HEK293 (cell line): ENCODE results near the gene HECTD4.
A peak's percentile ranks its signal among the peaks of the same experiment; 100 is the strongest.

Experiments
- CTCF ChIA-PET: fragments of 350-600 bp; formaldehyde crosslinking; extraction: SDS; loops from one replicate; lab custom pipeline; 2021; ENCODE audit warnings: antibody characterized with exemption; lab: Yijun Ruan, JAX
- POLR2A ChIA-PET: fragments of 300-600 bp; formaldehyde crosslinking; extraction: SDS; loops from one replicate; lab custom pipeline; 2020; ENCODE audit warnings: antibody characterized with exemption, inconsistent platforms; lab: Yijun Ruan, JAX
- H3K27ac ChIP-seq: fragments of 200-500 bp; sonication (Bioruptor generic); 2 replicates; pipeline ENCODE4 v1.5.1; 2014; ENCODE audit warnings: low read depth, low read length, control low read depth, inconsistent platforms; ENCODE audit errors: extremely low read depth
- H3K36me3 ChIP-seq, 2 experiments: fragments of 200-500 bp in 1 of 2; sonication (Bioruptor generic) in 1 of 2; 1 replicate in 1 of 2; 2 replicates in 1 of 2; pipeline ENCODE4 v1.5.1; 2014 to 2017; ENCODE audit warnings: inconsistent platforms in 2 of 2, low read length in 2 of 2; ENCODE audit not compliant: control insufficient read depth in 2 of 2, insufficient read depth in 1 of 2
- H3K4me1 ChIP-seq: fragments of 200-500 bp; sonication (Bioruptor generic); 2 replicates; pipeline ENCODE4 v1.5.1; 2014; ENCODE audit warnings: mild to moderate bottlenecking, low read length, inconsistent platforms; ENCODE audit not compliant: control insufficient read depth, insufficient read depth
- H3K4me3 ChIP-seq: 2 replicates; pipeline ENCODE4 v1.5.1; 2011; ENCODE audit warnings: low read depth, mild to moderate bottlenecking, control low read depth, low read length, moderate library complexity
- H3K9me3 ChIP-seq: fragments of 200-500 bp; sonication (Bioruptor generic); 2 replicates; pipeline ENCODE4 v1.5.1; 2014; ENCODE audit warnings: low read depth, low read length, inconsistent platforms; ENCODE audit not compliant: control insufficient read depth, insufficient read depth
- HOXC10 ChIP-seq: sonication (generic); formaldehyde crosslinking; IDR thresholded peaks from 2 replicates; pipeline ENCODE4 v1.8.1; 2023; ENCODE audit warnings: mild to moderate bottlenecking, missing genetic modification reagents
- IKZF3 ChIP-seq: fragments of 450-650 bp; IDR thresholded peaks from 2 replicates; pipeline ENCODE4 v1.5.0; 2018; ENCODE audit warnings: missing biosample characterization, mild to moderate bottlenecking, missing genetic modification characterization, moderate library complexity
- MZF1 ChIP-seq: fragments of 450-650 bp; formaldehyde crosslinking; IDR thresholded peaks from 2 replicates; pipeline ENCODE4 v1.5.1; 2017; ENCODE audit warnings: missing biosample characterization, missing genetic modification characterization, borderline replicate concordance
- PRDM1 ChIP-seq: fragments of 450-650 bp; formaldehyde crosslinking; IDR thresholded peaks from 2 replicates; pipeline ENCODE4; 2016; ENCODE audit warnings: missing biosample characterization, missing genetic modification characterization
- PRDM10 ChIP-seq: fragments of 450-650 bp; formaldehyde crosslinking; IDR thresholded peaks from 2 replicates; pipeline ENCODE4 v1.5.1; 2016; ENCODE audit warnings: missing biosample characterization, missing genetic modification characterization
- ZBTB17 ChIP-seq: fragments of 450-650 bp; formaldehyde crosslinking; IDR thresholded peaks from 2 replicates; pipeline ENCODE4 v1.5.1; 2016; ENCODE audit warnings: missing biosample characterization, missing genetic modification characterization
- ZBTB20 ChIP-seq: fragments of 450-650 bp; formaldehyde crosslinking; IDR thresholded peaks from 2 replicates; pipeline ENCODE4 v1.5.1; 2016; ENCODE audit warnings: missing biosample characterization, missing genetic modification characterization
- ZBTB48 ChIP-seq: fragments of 450-650 bp; formaldehyde crosslinking; IDR thresholded peaks from 2 replicates; pipeline ENCODE4 v1.5.1; 2016; ENCODE audit warnings: missing biosample characterization, missing genetic modification characterization
- ZFP37 ChIP-seq: fragments of 450-650 bp; formaldehyde crosslinking; IDR thresholded peaks from 2 replicates; pipeline ENCODE4 v1.5.1; 2016; ENCODE audit warnings: missing biosample characterization, missing genetic modification characterization
- ZIC2 ChIP-seq: fragments of 450-650 bp; formaldehyde crosslinking; IDR thresholded peaks from 2 replicates; pipeline ENCODE4 v1.5.1; 2016; ENCODE audit warnings: missing biosample characterization, missing genetic modification characterization
- ZNF274 ChIP-seq, 2 experiments: fragments of 200-500 bp in 1 of 2; fragments of 450-650 bp in 1 of 2; sonication (Bioruptor generic) in 1 of 2; formaldehyde crosslinking in 1 of 2; IDR thresholded peaks; 2 replicates each; pipeline versions ENCODE4 v1.5.1 to v1.6.1; 2014 to 2016; ENCODE audit warnings: borderline replicate concordance in 1 of 2, inconsistent platforms in 1 of 2, low read length in 1 of 2, missing biosample characterization in 1 of 2, missing genetic modification characterization in 1 of 2
- ZNF335 ChIP-seq: fragments of 450-650 bp; formaldehyde crosslinking; conservative IDR thresholded peaks from 2 replicates; pipeline ENCODE4 v1.5.1; 2016; ENCODE audit warnings: missing biosample characterization, missing genetic modification characterization
- ZNF354C ChIP-seq: fragments of 450-650 bp; formaldehyde crosslinking; IDR thresholded peaks from 2 replicates; pipeline ENCODE4 v1.5.1; 2016; ENCODE audit warnings: missing biosample characterization, missing genetic modification characterization, low read depth, borderline replicate concordance
- ZNF366 ChIP-seq: fragments of 450-650 bp; formaldehyde crosslinking; conservative IDR thresholded peaks from 2 replicates; pipeline ENCODE4 v1.5.1; 2016; ENCODE audit warnings: missing biosample characterization, missing genetic modification characterization
- ZNF398 ChIP-seq: fragments of 450-650 bp; formaldehyde crosslinking; IDR thresholded peaks from 2 replicates; pipeline ENCODE4 v1.5.1; 2017; ENCODE audit warnings: missing biosample characterization, missing genetic modification characterization
- ZNF426 ChIP-seq: fragments of 450-650 bp; formaldehyde crosslinking; IDR thresholded peaks from 2 replicates; pipeline ENCODE4 v1.5.1; 2017; ENCODE audit warnings: missing biosample characterization, missing genetic modification characterization, mild to moderate bottlenecking, inconsistent platforms, moderate library complexity
- ZNF501 ChIP-seq: fragments of 450-650 bp; formaldehyde crosslinking; IDR thresholded peaks from 2 replicates; pipeline ENCODE4 v1.5.1; 2016; ENCODE audit warnings: missing biosample characterization, missing genetic modification characterization
- ZNF561 ChIP-seq: fragments of 450-650 bp; IDR thresholded peaks from 2 replicates; pipeline ENCODE4 v1.5.1; 2018; ENCODE audit warnings: missing biosample characterization, missing genetic modification characterization, borderline replicate concordance
- ZNF600 ChIP-seq: fragments of 450-650 bp; formaldehyde crosslinking; IDR thresholded peaks from 2 replicates; pipeline ENCODE4 v1.5.1; 2016; ENCODE audit warnings: missing biosample characterization, missing genetic modification characterization
- ZNF629 ChIP-seq: fragments of 450-650 bp; formaldehyde crosslinking; IDR thresholded peaks from 2 replicates; pipeline ENCODE4 v1.5.1; 2017; ENCODE audit warnings: missing biosample characterization, missing genetic modification characterization
- ZNF707 ChIP-seq: fragments of 450-650 bp; formaldehyde crosslinking; IDR thresholded peaks from 2 replicates; pipeline ENCODE4 v1.5.1; 2016; ENCODE audit warnings: missing biosample characterization, missing genetic modification characterization
- ZXDB ChIP-seq: fragments of 450-650 bp; formaldehyde crosslinking; IDR thresholded peaks from 2 replicates; pipeline ENCODE4 v1.5.1; 2016; ENCODE audit warnings: missing biosample characterization, missing genetic modification characterization
- TF ChIP-seq, protein P1 (sequence below): fragments of 450-650 bp; formaldehyde crosslinking; IDR thresholded peaks from 2 replicates; pipeline ENCODE4 v1.5.1; 2016; ENCODE audit warnings: missing biosample characterization, missing genetic modification characterization
- TF ChIP-seq, protein P2 (sequence below): fragments of 450-650 bp; formaldehyde crosslinking; IDR thresholded peaks from 2 replicates; pipeline ENCODE4 v1.5.1; 2016; ENCODE audit warnings: missing biosample characterization, missing genetic modification characterization

HECTD4 gene

GRCh38 chr12:112117685-112118084 lies 264.5 kb downstream of the HECTD4 start:
- Histone ChIP-seq H3K27ac (no peak overlapping the region), H3K4me1 (peaks cover 17% of the 10 kb centered on the region), H3K4me3 (no peak overlapping the region), H3K36me3 (no peaks in the 10 kb centered on the region), H3K9me3 (no peaks in the 10 kb centered on the region)
- POLR2A ChIA-PET, result interaction anchor here (4.1 kb wide), 1 partner anchor 8 kb away, joined by 66 read pairs; the partner anchor contains the start of gene TRAFD1
- CTCF ChIA-PET, result interaction anchor here (0.6 to 0.7 kb wide), 2 partner anchors 30 to 52 kb away, joined by 3 to 4 read pairs; no protein-coding TSS in a partner anchor
- TF ChIP-seq, protein P1, sequence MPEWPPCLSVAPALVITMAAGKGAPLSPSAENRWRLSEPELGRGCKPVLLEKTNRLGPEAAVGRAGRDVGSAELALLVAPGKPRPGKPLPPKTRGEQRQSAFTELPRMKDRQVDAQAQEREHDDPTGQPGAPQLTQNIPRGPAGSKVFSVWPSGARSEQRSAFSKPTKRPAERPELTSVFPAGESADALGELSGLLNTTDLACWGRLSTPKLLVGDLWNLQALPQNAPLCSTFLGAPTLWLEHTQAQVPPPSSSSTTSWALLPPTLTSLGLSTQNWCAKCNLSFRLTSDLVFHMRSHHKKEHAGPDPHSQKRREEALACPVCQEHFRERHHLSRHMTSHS, result no peak
- TF ChIP-seq ZNF354C (tag by site-specific recombination), result no peak

DNA sequence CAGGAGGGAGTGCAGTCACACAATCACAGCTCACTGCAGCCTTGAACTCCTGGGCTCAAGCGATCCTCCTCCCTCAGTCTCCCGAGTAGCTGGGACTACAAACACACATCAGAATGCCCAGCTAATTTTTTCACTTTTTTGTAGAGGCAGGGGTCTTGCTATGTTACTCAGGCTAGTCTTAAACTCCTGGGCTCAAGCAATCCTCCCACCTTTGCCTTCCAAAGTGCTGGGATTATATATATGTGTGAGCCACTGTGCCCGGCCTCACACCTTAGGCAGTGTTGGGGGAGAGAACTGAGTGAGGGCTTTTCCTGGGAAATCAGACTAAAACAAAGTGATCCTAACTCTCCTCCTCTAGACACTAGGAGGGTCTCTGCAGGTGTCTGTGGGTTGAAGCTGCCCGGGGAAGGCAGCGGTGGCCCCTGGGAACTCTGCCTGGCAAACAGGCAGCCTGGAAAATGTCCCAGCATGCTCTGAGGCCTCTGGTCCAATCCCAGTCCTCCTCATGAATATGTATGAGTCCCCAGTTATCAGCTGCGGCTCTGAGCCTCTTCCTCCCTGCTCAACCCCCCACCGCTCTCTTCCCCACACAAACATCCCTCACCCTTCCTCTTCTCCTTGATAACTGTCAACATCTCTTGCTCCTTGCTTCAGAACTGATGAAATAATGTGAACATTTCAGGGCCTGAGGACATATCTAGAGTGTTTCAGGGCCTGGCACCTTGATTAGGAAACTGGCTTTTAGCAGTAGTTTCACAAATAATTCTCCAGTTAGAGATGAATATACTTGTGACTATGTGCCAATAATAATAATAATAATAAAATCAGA lies 265.8 kb downstream of the HECTD4 start:
- CTCF ChIA-PET, result interaction anchor here (0.6 to 0.7 kb wide), 2 partner anchors 46 to 271 kb away, joined by 3 read pairs; no protein-coding TSS in a partner anchor
- POLR2A ChIA-PET, result interaction anchor here (0.6 to 4.1 kb wide), 4 partner anchors 9 to 19 kb away, joined by 3 to 66 read pairs (median 7); partner anchors contain the start of gene TRAFD1
- peaks cover 10% of the 10 kb centered on the region for H3K4me1 ChIP-seq
- peak overlapping the region; percentile 68 for H3K27ac ChIP-seq
- H3K4me3 ChIP-seq, result no peak overlapping the region
- no peaks in the 10 kb centered on the region for H3K9me3 ChIP-seq
- H3K36me3 ChIP-seq, result no peaks in the 10 kb centered on the region
- TF ChIP-seq ZBTB17 (tag by site-specific recombination) (peak; percentile 58; the same call in 1 of the 2 replicates), ZIC2 (tag by site-specific recombination) (peak; percentile 61), ZNF335 (tag by site-specific recombination) (peak; percentile 50), MZF1 (tag by site-specific recombination) (peak; percentile 43; the same call in 1 of the 2 replicates), ZNF629 (tag by site-specific recombination) (0 out of 2 replicates have a peak, but pooled peaks have one; percentile 8), ZNF561 (tag by site-specific recombination) (peak; percentile 41; the same call in 1 of the 2 replicates), ZNF274 (IDR thresholded peaks at IDR 0.05; ENCODE audit: low read length) (no peak), ZNF274 (tag by site-specific recombination; IDR thresholded peaks at IDR 0.05; ENCODE audit: borderline replicate concordance) (no peak), ZNF501 (tag by site-specific recombination) (0 out of 2 replicates have a peak, but pooled peaks have one; percentile 13), ZNF600 (tag by site-specific recombination) (no peak), ZBTB48 (tag by site-specific recombination) (0 out of 2 replicates have a peak, but pooled peaks have one; percentile 67), PRDM1 (tag by site-specific recombination) (no peak), ZNF707 (tag by site-specific recombination) (no peak), ZNF398 (peak; percentile 97), PRDM10 (tag by site-specific recombination) (0 out of 2 replicates have a peak, but pooled peaks have one; percentile 15), ZFP37 (tag by site-specific recombination) (no peak), IKZF3 (tag by site-specific recombination) (peak; percentile 77), ZNF426 (tag by site-specific recombination) (no peak), ZXDB (tag by site-specific recombination) (peak; percentile 48), ZBTB20 (tag by site-specific recombination) (peak; percentile 18; the same call in 1 of the 2 replicates), HOXC10 (CRISPR knock-in tag) (no peak), ZNF366 (peak; percentile 83)
- TF ChIP-seq, protein P2, sequence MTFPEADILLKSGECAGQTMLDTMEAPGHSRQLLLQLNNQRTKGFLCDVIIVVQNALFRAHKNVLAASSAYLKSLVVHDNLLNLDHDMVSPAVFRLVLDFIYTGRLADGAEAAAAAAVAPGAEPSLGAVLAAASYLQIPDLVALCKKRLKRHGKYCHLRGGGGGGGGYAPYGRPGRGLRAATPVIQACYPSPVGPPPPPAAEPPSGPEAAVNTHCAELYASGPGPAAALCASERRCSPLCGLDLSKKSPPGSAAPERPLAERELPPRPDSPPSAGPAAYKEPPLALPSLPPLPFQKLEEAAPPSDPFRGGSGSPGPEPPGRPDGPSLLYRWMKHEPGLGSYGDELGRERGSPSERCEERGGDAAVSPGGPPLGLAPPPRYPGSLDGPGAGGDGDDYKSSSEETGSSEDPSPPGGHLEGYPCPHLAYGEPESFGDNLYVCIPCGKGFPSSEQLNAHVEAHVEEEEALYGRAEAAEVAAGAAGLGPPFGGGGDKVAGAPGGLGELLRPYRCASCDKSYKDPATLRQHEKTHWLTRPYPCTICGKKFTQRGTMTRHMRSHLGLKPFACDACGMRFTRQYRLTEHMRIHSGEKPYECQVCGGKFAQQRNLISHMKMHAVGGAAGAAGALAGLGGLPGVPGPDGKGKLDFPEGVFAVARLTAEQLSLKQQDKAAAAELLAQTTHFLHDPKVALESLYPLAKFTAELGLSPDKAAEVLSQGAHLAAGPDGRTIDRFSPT (tag by site-specific recombination), result peak; percentile 56
